SJCRH30 (cell line): ENCODE results near the gene IL36A. TPM values are rescaled to one million over a fixed set of nuclear protein-coding genes. Genes with fewer than 3 reads are reported as not detected.
A peak's percentile ranks its signal among the peaks of the same experiment; 100 is the strongest.

ENCODE experiments used
- DNase-seq, 2 experiments: peaks; one replicate each; pipeline ENCODE4 v3.0.0-alpha.2; 2015 to 2020
- H3K27ac ChIP-seq: fragments of 250-450 bp; sonication (Bioruptor Pico); 2 replicates; pipeline ENCODE4 v1.5.1; 2020; ENCODE audit warnings: mild to moderate bottlenecking, moderate library complexity
- H3K27me3 ChIP-seq: fragments of 250-450 bp; sonication (Bioruptor Pico); 2 replicates; pipeline ENCODE4 v1.5.1; 2020; ENCODE audit warnings: mild to moderate bottlenecking, moderate library complexity
- H3K36me3 ChIP-seq: fragments of 250-450 bp; sonication (Bioruptor Pico); 2 replicates; pipeline ENCODE4 v1.5.1; 2020; ENCODE audit warnings: mild to moderate bottlenecking, moderate library complexity
- H3K4me1 ChIP-seq: fragments of 250-450 bp; sonication (Bioruptor Pico); 2 replicates; pipeline ENCODE4 v1.5.1; 2020; ENCODE audit warnings: mild to moderate bottlenecking, moderate library complexity
- H3K4me3 ChIP-seq: fragments of 250-450 bp; sonication (Bioruptor Pico); 2 replicates; pipeline ENCODE4 v1.5.1; 2020; ENCODE audit warnings: mild to moderate bottlenecking, moderate library complexity
- H3K9me3 ChIP-seq: fragments of 250-450 bp; sonication (Bioruptor Pico); replicated peaks from 2 replicates; pipeline ENCODE4 v1.5.1; 2020; ENCODE audit warnings: mild to moderate bottlenecking, moderate library complexity
- total RNA-seq: library from RNA; depleted of rRNA; stranded (reverse); fragments of >200 nt; shearing (Covaris generic); gene quantifications from 2 replicates; pipeline ENCODE4 v1.2.3, GENCODE V29; 2014; rRNA removed

IL36A gene, protein sequence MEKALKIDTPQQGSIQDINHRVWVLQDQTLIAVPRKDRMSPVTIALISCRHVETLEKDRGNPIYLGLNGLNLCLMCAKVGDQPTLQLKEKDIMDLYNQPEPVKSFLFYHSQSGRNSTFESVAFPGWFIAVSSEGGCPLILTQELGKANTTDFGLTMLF
- not detected in 2 replicates for total RNA-seq

DNA sequence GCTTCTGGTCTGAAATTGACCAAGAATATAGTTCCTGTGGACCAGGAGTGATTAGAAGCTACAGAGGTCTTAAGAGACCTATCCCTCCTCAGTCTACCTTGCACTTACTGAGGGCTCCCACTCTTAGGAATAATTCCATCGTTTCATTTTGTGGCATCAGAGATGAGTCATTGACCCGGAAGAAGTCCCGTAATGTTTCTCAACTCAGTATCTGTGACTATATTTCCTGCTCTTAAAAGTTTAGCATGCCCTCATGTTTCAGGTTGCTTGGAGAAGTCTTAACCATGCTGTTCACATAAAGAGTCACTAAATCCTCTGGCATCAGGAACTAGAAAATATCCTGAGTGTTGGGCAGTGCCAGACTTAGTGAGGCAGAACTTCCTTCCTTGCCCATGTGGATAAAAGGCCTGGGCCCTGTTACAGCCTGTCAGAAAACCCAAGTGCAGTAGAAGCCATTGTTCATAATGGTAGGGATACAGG, at the start of gene IL36A:
Gene IL36A (plus strand): TSS at position 430 of the 480 bp plus-strand sequence. CDS start 413 bp downstream, outside the sequence.
- DNase-seq = no peak
- Histone ChIP-seq H3K36me3 (no peaks in the 10 kb centered on the region), H3K27me3 (0 out of 2 replicates have a peak, but pooled peaks cover 16% of the 10 kb centered on the region), H3K9me3 (no peaks in the 10 kb centered on the region; the same call in none of the 2 replicates), H3K27ac (no peak within 1 kb of the TSS), H3K4me3 (no peak within 1 kb of the TSS), H3K4me1 (no peaks in the 10 kb centered on the region)

DNA sequence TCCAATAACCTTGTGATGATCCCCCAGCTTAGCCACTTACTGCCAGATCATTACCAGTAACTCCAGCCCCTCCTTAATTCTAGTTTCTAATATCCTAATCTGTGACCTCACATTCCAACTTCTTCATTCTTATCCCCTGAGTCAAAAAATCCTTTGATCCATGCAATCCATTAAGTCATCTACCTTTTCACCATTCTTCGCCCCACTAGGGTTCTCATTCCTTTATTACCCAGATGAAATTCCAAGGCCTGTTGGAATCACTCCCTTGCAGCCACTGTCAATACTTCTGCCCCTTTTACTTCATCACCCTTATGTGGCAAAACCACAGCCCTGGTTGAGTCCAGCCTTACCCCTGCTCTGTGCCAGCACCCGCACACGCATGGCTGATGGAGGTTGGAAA, 47.7 kb upstream of the IL36A start:
- DNase-seq = no peak
- Histone ChIP-seq H3K27ac (no peak overlapping the region), H3K27me3 (no peaks in the 10 kb centered on the region), H3K36me3 (no peaks in the 10 kb centered on the region), H3K9me3 (no peaks in the 10 kb centered on the region), H3K4me1 (no peaks in the 10 kb centered on the region), H3K4me3 (no peak overlapping the region)

DNA sequence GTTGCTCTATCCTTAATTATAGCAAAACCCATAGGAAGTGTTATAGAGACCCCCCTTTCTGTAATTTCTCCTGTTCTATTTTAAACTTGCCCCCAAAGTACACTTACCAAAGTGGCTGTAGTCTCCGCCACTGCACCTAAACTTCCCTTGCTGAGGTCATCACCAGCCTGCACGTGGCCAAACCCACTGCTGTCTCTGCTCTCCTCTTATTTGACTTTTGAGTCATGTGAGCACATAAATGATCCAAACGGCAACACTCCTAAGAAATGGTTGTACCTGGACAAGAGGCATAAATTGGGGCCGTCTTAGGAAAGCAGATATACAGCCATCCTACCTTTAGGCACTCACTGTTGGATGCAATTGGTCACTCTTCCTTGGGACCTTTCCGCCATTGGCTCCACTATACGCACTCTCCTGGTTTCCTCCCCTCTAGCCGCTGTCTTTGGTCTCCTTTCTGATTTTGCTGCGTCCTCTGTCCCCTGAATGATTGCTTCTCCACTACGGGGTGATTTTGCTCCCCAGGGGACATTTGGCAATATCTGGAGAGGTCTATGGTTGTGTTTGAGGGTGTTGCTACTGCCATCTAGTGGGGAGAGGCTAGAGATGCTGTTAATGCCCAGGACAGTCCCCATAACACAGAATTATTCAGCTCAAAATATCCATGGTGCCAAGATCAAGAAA, 46.7 kb upstream of the IL36A start:
- Histone ChIP-seq H3K27ac (no peak overlapping the region), H3K4me1 (no peaks in the 10 kb centered on the region), H3K27me3 (no peaks in the 10 kb centered on the region), H3K4me3 (no peak overlapping the region), H3K36me3 (no peaks in the 10 kb centered on the region), H3K9me3 (no peaks in the 10 kb centered on the region)
- DNase-seq = peak; percentile 52 to 82

DNA sequence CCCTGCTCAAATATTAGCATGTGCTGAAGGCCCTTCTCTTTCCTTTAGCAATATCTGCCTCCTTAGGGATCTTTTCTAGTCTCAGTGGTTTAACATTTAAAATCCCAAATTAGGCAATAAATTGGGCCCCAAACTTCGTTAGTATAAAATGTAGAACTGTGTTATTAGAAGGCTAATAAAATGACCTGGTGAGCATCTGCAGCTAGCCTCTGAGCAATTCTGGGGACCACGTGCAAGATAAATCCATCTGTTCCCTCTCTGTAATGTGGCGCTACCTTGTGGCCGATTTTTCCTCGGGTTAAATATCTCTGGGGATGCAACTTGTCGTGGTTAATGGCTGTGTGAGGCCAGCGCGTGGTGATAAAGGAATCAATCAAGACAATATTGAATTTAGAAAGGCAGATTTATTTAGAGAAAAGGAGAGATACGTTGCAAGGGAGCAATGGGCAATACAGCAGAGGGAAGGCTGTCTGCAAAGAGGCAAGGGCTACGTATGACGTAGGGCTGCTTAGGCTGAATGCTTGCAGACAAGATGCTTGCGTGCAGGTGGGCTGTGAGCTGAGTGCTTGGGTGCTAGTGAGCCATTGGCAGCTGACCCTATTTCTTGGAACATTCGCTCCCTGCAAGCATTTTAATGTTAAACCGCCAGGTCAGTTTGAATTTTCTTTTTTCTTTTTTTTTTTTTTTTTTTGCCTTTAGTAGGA, 46.0 kb upstream of the IL36A start:
- DNase-seq = peak in 1 of 2 experiments; percentile 17
- no peak overlapping the region for H3K4me3 ChIP-seq
- no peak overlapping the region for H3K27ac ChIP-seq
- no peaks in the 10 kb centered on the region for H3K36me3 ChIP-seq
- H3K4me1 ChIP-seq = no peaks in the 10 kb centered on the region
- no peaks in the 10 kb centered on the region for H3K27me3 ChIP-seq
- no peaks in the 10 kb centered on the region for H3K9me3 ChIP-seq

DNA sequence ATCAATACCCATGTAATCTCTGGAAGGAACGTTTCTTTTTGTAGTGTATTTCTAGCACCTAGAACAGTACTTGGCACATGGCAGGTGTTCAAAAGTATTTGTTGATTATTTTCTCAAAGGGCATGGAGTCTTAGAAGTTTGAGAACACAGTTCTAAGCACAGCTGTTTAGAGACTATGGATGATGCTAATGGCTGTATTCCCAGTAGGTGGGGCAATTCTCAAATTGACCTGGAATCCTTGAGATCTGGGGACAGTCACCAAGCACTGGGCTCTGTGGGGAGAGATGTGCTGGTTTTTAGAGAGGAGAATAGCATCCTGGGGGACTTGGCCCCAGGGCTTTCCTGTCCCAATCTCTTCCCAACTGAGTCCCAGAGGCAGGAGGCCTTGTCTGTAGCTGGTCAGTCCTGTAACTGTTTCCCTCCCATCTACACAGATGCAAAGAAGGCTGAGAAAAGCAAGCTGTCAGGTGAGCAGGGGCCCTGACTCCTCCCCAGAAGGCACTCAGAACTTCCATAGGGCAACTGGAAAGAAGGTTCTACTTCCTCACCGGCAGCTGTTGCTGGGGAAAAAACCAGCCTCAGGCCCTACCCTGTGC, 44.9 kb upstream of the IL36A start:
- Histone ChIP-seq H3K4me1 (no peaks in the 10 kb centered on the region), H3K36me3 (no peaks in the 10 kb centered on the region), H3K4me3 (no peak overlapping the region), H3K9me3 (no peaks in the 10 kb centered on the region), H3K27ac (no peak overlapping the region), H3K27me3 (no peaks in the 10 kb centered on the region)
- DNase-seq = no peak

DNA sequence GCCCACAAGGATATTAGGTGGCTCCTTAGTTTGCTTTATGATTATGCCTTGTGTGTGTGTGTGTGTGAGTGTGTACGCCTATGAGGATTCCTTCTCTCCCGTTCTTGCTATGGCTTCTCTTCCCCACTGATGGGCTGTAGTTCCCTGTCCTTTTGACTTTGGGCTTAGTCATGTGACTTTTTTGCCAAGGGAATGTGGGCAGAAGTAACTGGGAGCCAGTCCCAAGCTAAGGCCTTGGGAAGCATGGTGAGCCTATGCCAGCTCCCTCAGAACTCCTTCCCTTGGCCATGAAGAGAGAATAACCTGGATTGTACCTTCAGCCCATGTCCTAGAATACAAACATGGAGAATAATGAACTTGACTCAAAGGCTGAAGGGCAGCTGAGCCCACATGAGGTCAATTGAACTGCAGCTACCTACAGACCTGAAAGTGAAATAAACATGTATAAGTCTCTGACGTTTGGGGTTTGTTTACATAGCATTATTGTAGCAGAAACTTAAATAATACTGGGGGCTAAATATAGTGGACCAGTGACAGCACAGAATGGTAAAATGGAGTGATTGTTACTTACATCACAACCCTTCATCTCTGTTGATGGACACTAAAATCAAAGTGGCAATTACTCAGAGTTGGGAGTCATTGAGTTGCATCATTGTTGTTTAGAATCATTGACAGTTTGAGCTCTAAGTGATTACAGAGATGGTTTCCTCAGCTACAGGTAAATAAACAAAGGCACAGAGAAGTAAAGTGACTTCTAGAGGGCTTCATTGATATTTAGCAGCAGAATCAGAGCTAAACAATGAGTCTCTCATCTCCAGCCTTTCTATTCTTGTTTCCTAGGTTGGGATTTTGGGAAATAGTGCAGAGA, 42.7 kb upstream of the IL36A start:
- no peaks in the 10 kb centered on the region for H3K4me1 ChIP-seq
- no peak overlapping the region for H3K27ac ChIP-seq
- DNase-seq = no peak
- peaks cover 3% of the 10 kb centered on the region for H3K27me3 ChIP-seq
- H3K9me3 ChIP-seq = no peaks in the 10 kb centered on the region
- H3K36me3 ChIP-seq = no peaks in the 10 kb centered on the region
- no peak overlapping the region for H3K4me3 ChIP-seq

DNA sequence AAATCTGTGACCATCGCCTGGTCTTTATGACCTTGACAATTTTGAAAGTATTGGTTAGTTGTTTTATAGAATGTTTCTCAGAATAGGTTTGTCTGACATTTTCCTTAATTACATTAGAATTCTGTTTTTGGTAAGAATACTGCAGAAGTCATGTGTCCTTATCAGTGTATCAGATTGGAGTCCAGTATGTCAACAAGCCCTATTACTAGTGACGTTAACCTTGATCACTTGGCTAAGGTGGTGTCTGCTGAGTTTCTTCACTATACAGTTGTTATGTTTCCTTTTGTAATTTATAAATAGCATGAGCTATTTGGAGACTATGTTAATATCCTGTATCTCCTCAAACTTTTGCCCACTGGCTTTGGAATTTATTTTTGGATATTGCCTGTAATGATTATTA, 38.2 kb upstream of the IL36A start:
- Histone ChIP-seq H3K27ac (no peak overlapping the region), H3K4me3 (no peak overlapping the region), H3K4me1 (no peaks in the 10 kb centered on the region), H3K36me3 (no peaks in the 10 kb centered on the region), H3K9me3 (no peaks in the 10 kb centered on the region), H3K27me3 (peaks cover 3% of the 10 kb centered on the region)
- no peak for DNase-seq

DNA sequence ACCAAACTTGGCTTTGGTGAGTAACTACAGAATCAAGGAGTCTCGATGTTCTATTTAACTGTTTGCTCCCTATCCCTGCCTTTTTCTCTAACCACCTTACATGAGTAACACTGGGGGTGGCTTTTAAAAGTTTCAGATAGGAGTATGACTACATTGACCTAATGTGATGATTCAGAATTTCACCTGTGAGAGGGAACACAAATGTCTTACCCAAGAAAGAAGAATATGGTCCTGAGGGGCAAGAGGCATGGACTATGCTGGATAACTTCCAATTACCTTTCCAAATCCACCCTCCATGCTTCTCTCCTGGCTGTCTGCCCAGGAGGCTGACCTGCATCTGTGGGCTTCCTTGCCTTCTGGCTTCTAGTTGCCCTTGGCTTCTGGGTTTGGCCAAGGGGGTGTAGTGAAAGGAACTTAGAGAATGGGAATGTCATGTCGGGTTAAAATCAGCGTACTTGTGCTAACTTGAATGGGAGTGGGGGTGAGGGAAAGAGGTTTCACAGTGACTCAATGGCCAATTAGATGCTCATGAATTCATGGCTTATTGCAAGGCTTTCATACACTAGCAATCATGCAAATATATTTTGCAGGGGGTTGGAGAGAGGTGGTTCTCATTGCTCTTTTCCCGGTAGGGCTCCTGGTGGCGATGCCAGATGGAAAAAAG, 32.7 kb upstream of the IL36A start:
- no peak for DNase-seq
- H3K36me3 ChIP-seq = no peaks in the 10 kb centered on the region
- no peak overlapping the region for H3K27ac ChIP-seq
- no peaks in the 10 kb centered on the region for H3K4me1 ChIP-seq
- H3K4me3 ChIP-seq = no peak overlapping the region
- H3K9me3 ChIP-seq = no peaks in the 10 kb centered on the region
- peaks cover 4% of the 10 kb centered on the region for H3K27me3 ChIP-seq

DNA sequence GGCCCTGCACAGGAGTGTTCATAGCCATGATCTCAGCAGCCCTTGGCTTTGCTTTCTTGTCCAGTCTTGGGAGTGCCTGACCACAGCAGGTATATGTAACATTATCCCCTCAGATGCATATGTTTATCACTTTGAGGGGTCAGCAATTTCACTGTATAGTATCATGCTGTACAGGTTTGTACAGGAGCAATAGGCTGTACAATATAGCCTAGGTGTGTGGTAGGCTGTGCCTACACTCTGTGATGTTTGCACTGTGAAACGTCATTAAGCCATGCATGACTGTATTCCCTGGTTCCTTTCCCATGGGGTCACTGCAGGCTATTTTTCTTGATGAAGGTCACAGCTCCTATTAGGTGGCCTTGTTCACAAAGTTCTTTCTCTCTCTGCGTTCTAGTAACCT, 32.1 kb upstream of the IL36A start:
- peaks cover 4% of the 10 kb centered on the region for H3K27me3 ChIP-seq
- H3K27ac ChIP-seq = no peak overlapping the region
- no peaks in the 10 kb centered on the region for H3K9me3 ChIP-seq
- DNase-seq = no peak
- no peak overlapping the region for H3K4me3 ChIP-seq
- no peaks in the 10 kb centered on the region for H3K4me1 ChIP-seq
- no peaks in the 10 kb centered on the region for H3K36me3 ChIP-seq

DNA sequence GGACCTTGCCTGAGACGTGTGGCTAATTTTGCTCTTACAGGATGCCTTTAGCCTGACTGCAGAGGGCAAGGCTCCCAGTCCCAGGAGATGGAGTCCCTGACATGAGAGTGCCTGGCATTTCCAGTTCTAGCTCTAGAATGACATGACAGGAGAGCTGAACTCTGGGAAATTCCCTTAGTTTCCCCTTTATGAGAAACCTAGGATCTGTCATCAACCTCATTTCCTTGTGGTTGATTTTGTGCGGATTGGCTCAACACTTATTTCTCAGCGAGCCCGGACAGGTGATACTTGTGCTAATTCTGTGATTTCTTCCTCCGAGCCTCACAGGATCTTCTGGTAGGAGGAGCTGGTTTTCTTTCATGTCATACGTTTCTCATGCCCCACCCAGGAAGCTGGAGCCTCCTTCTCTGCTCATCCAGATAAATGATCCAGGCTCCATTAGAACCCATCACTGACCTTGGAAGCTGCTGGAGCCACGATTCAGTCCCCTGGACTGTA, 27.7 kb upstream of the IL36A start, which contains the start of gene IL36G:
Gene IL36G (plus strand): TSS at position 448 of the 498 bp plus-strand sequence. CDS start 633 bp downstream, outside the sequence.
- H3K27me3 ChIP-seq = peaks cover 4% of the 10 kb centered on the region
- no peak for DNase-seq
- H3K36me3 ChIP-seq = no peaks in the 10 kb centered on the region
- no peaks in the 10 kb centered on the region for H3K9me3 ChIP-seq
- H3K4me3 ChIP-seq = no peak within 1 kb of the TSS
- H3K4me1 ChIP-seq = no peaks in the 10 kb centered on the region
- H3K27ac ChIP-seq = no peak within 1 kb of the TSS

DNA sequence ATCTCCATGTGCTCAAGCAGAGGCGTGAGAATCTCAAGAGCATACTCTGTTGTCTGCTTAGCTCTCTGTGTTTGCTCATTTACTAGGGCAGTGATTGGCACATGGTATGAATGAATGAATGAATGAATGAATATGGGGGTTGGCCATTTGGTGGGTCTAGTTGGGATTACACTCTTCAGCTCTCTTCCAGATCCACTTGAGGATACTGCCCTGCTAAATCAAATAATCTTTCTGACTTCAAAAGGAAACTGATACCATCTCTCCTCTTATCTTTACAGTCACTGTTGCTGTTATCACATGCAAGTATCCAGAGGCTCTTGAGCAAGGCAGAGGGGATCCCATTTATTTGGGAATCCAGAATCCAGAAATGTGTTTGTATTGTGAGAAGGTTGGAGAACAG, 25.5 kb upstream of the IL36A start:
- Histone ChIP-seq H3K27me3 (peaks cover 1% of the 10 kb centered on the region), H3K27ac (no peak overlapping the region), H3K4me3 (no peak overlapping the region), H3K36me3 (no peaks in the 10 kb centered on the region), H3K4me1 (no peaks in the 10 kb centered on the region), H3K9me3 (no peaks in the 10 kb centered on the region)
- DNase-seq = no peak

DNA sequence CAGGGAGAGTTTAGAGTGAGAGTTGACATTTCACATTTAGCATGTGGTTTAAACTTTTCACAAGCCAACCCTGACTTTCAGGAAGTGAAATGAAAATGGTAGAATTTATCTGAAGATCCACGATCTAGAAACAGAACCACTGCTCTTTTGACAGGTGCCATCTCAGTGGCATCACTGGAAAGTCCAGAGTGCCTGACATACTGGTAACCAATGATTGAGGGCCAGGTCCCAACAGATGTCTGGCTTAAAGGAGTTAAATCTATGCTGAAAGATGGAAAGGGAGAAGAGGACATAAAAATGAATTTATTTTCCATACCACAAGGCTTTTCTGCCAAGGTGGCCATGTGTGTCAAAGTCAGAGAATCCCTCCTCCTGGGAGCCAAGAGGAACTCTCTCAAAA, 24.7 kb upstream of the IL36A start:
- Histone ChIP-seq H3K4me1 (no peaks in the 10 kb centered on the region), H3K36me3 (no peaks in the 10 kb centered on the region), H3K4me3 (no peak overlapping the region), H3K27ac (no peak overlapping the region), H3K9me3 (no peaks in the 10 kb centered on the region), H3K27me3 (no peaks in the 10 kb centered on the region)
- no peak for DNase-seq

DNA sequence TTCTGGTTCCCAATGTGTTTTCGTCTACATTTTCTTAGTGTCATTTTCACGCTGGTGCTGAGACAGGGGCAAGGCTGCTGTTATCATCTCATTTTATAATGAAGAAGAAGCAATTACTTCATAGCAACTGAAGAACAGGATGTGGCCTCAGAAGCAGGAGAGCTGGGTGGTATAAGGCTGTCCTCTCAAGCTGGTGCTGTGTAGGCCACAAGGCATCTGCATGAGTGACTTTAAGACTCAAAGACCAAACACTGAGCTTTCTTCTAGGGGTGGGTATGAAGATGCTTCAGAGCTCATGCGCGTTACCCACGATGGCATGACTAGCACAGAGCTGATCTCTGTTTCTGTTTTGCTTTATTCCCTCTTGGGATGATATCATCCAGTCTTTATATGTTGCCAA, 20.2 kb upstream of the IL36A start:
- H3K36me3 ChIP-seq = no peaks in the 10 kb centered on the region
- H3K27me3 ChIP-seq = no peaks in the 10 kb centered on the region
- no peaks in the 10 kb centered on the region for H3K9me3 ChIP-seq
- no peak overlapping the region for H3K27ac ChIP-seq
- no peaks in the 10 kb centered on the region for H3K4me1 ChIP-seq
- DNase-seq = no peak
- no peak overlapping the region for H3K4me3 ChIP-seq

DNA sequence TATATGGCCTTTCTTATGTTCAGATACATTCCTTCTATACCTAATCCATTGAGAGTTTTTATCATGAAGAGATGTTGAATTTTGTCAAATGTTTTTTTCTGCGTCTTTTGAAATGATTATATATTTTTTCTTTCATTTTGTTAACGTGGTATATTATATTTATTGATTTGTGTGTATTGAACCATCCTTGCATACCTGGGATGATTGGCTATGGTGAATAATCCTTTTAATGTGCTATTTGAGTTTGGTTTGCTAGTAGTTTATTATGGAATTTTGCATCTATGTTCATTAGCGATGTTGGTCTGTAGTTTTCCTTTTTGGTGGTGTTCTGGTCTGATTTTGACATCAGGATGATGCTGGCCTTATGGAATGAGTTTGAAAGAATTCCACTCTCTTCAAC, 15.6 kb upstream of the IL36A start:
- Histone ChIP-seq H3K27ac (no peak overlapping the region), H3K4me1 (no peaks in the 10 kb centered on the region), H3K9me3 (no peaks in the 10 kb centered on the region), H3K27me3 (no peaks in the 10 kb centered on the region), H3K4me3 (no peak overlapping the region), H3K36me3 (no peaks in the 10 kb centered on the region)
- no peak for DNase-seq
